ENCODE measurements around the gene SERPINE3. TPM values are rescaled to one million over a fixed set of nuclear protein-coding genes. Genes with fewer than 3 reads are reported as not detected.

SERPINE3 gene
- total RNA-seq, 2 experiments from 2014 or later: not detected

Small RNAs within 50 kb of the gene (microRNA-seq; reads per million reads assigned to microRNA genes)
- gene MIR5693: not detected

Other genes with a start within 250 kb of the SERPINE3 start
- not detected for gene C13orf42, start 228.4 kb upstream of the SERPINE3 start, total RNA-seq
- not detected for gene FAM124A, start 117.3 kb upstream of the SERPINE3 start, total RNA-seq
- 10 to 100 TPM; 48.9 to 52.0 TPM for gene INTS6, start 113.3 kb downstream of the SERPINE3 start, total RNA-seq
- 10 to 100 TPM; 11.3 TPM for gene WDFY2, start 244.8 kb downstream of the SERPINE3 start, total RNA-seq

All from activated CD8-positive, alpha-beta T cell treated with anti-CD3 and anti-CD28 coated beads, Interleukin-2, amount 10 ng/mL, durations not matched to agents 7 days and 5 days (primary cell).